H1 (cell line): ENCODE data around the gene TNPO3. TPM values are rescaled to one million over a fixed set of nuclear protein-coding genes. Genes with fewer than 3 reads are reported as not detected.

Source experiments
- CTCF ChIA-PET: fragments of 300-600 bp; sonication (Branson Sonifier 250); formaldehyde crosslinking; loops from one replicate; lab custom pipeline; 2021; ENCODE audit not compliant: partially characterized antibody; lab: Charles Lee
- POLR2A ChIA-PET: fragments of 300-600 bp; sonication (Branson Sonifier 250); formaldehyde crosslinking; loops from one replicate; lab custom pipeline; 2021; ENCODE audit warnings: inconsistent platforms; ENCODE audit not compliant: partially characterized antibody; lab: Charles Lee
- DNase-seq, 2 experiments: peaks; one replicate each; pipeline versions ENCODE4 v3.0.0 to v3.0.0-alpha.2; 2010 to 2022; ENCODE audit warnings: low spot score in 2 of 2, low read depth in 1 of 2, mixed read lengths in 1 of 2
- FAIRE-seq: peaks from 2 replicates; lab custom pipeline; 2011; peaks lifted over from hg19 to GRCh38; lab: Jason Lieb, UNC
- H2AFZ ChIP-seq: 2 replicates; pipeline ENCODE4 v1.8.1; 2012; ENCODE audit warnings: low read length, inconsistent platforms
- H2AK5ac ChIP-seq: 2 replicates; pipeline ENCODE4 v1.6.1; 2013; ENCODE audit warnings: low read depth, low read length
- H2BK120ac ChIP-seq: replicated peaks from 2 replicates; pipeline ENCODE3; 2013; ENCODE audit warnings: low read depth, low read length, inconsistent platforms
- H2BK12ac ChIP-seq: 2 replicates; pipeline ENCODE4 v1.6.1; 2013; ENCODE audit warnings: low read depth, low read length
- H2BK15ac ChIP-seq: 2 replicates; pipeline ENCODE4 v1.6.1; 2013; ENCODE audit warnings: low read length
- H2BK20ac ChIP-seq: 2 replicates; pipeline ENCODE4 v1.6.1; 2013; ENCODE audit warnings: low read length
- H2BK5ac ChIP-seq: 2 replicates; pipeline ENCODE4 v1.6.1; 2013; ENCODE audit warnings: low read depth, low read length
- H3K14ac ChIP-seq: 2 replicates; pipeline ENCODE4 v1.6.1; 2013; ENCODE audit warnings: inconsistent platforms; ENCODE audit not compliant: insufficient read length
- H3K18ac ChIP-seq: 2 replicates; pipeline ENCODE4 v1.6.1; 2013; ENCODE audit warnings: low read length; ENCODE audit errors: extremely low read depth
- H3K23ac ChIP-seq: 2 replicates; pipeline ENCODE4 v1.6.1; 2013; ENCODE audit warnings: inconsistent platforms; ENCODE audit not compliant: insufficient read length
- H3K23me2 ChIP-seq: 2 replicates; pipeline ENCODE4 v1.6.1; 2013; ENCODE audit warnings: low read depth, low read length
- H3K27ac ChIP-seq: 2 replicates; pipeline ENCODE4 v1.6.1; 2011; ENCODE audit warnings: low read depth, low read length, inconsistent platforms
- H3K27me3 ChIP-seq, 4 experiments: replicated peaks in 1 of 4; 1 replicate in 1 of 4; 2 replicates in 3 of 4; pipeline versions ENCODE4 v1.6.1 to v1.8.1; 2011 to 2013; ENCODE audit warnings: low read length in 3 of 4, mild to moderate bottlenecking in 3 of 4, inconsistent platforms in 2 of 4, mixed read lengths in 2 of 4, moderate library complexity in 1 of 4; ENCODE audit not compliant: control insufficient read depth in 3 of 4, insufficient read depth in 3 of 4; ENCODE audit errors: extremely low read depth in 1 of 4
- H3K36me3 ChIP-seq, 4 experiments: 2 replicates each; pipeline versions ENCODE4 v1.6.1 to v1.8.1; 2011 to 2013; ENCODE audit warnings: mild to moderate bottlenecking in 4 of 4, low read length in 3 of 4, moderate library complexity in 2 of 4, control low read depth in 1 of 4, inconsistent platforms in 1 of 4; ENCODE audit not compliant: insufficient read depth in 4 of 4, control insufficient read depth in 2 of 4
- H3K4ac ChIP-seq: replicated peaks from 2 replicates; pipeline ENCODE3; 2013; ENCODE audit warnings: low read length, low read depth, mixed read lengths, inconsistent platforms; ENCODE audit not compliant: insufficient read length
- H3K4me1 ChIP-seq, 4 experiments: replicated peaks in 1 of 4; 1 replicate in 1 of 4; 2 replicates in 3 of 4; pipeline versions ENCODE4 v1.6.1 to v1.8.1; 2011 to 2013; ENCODE audit warnings: low read length in 3 of 4, inconsistent platforms in 2 of 4, mixed read lengths in 1 of 4; ENCODE audit not compliant: insufficient read depth in 4 of 4, control insufficient read depth in 3 of 4
- H3K4me2 ChIP-seq, 2 experiments: 2 replicates each; pipeline versions ENCODE4 v1.6.1 to v1.8.1; 2011 to 2013; ENCODE audit warnings: low read depth in 2 of 2, low read length in 2 of 2, control low read depth in 1 of 2, inconsistent platforms in 1 of 2, mild to moderate bottlenecking in 1 of 2; ENCODE audit not compliant: insufficient read depth in 1 of 2
- H3K4me3 ChIP-seq, 4 experiments: fragments of 200-600, 300-600 bp in 1 of 4; sonication (generic), shearing (Covaris generic), sonication (Bioruptor Twin) in 1 of 4; 2 replicates each; pipeline versions ENCODE4 v1.5.1 to v1.8.1; 2011 to 2016; ENCODE audit warnings: low read length in 4 of 4, low read depth in 3 of 4, control low read depth in 2 of 4, inconsistent platforms in 2 of 4, mild to moderate bottlenecking in 2 of 4, mixed read lengths in 1 of 4, moderate library complexity in 1 of 4; ENCODE audit not compliant: insufficient read depth in 2 of 4; ENCODE audit errors: extremely low read depth in 1 of 4
- H3K56ac ChIP-seq: replicated peaks from 2 replicates; pipeline ENCODE3; 2013; ENCODE audit warnings: low read depth, mild to moderate bottlenecking, mixed read lengths, low read length, inconsistent platforms; ENCODE audit not compliant: insufficient read length
- H3K79me1 ChIP-seq: 2 replicates; pipeline ENCODE4 v1.6.1; 2013; ENCODE audit warnings: low read depth, low read length, control low read depth
- H3K79me2 ChIP-seq, 2 experiments: 2 replicates each; pipeline versions ENCODE4 v1.6.1 to v1.8.1; 2012 to 2013; ENCODE audit warnings: low read length in 2 of 2, mild to moderate bottlenecking in 2 of 2, inconsistent platforms in 1 of 2; ENCODE audit not compliant: insufficient read depth in 2 of 2, control insufficient read depth in 1 of 2
- H3K9ac ChIP-seq, 4 experiments: replicated peaks in 1 of 4; 1 replicate in 1 of 4; 2 replicates in 3 of 4; pipeline versions ENCODE4 v1.6.1 to v1.8.1; 2011 to 2013; ENCODE audit warnings: low read depth in 3 of 4, low read length in 3 of 4, control low read depth in 2 of 4, mild to moderate bottlenecking in 2 of 4, moderate library complexity in 2 of 4, inconsistent platforms in 1 of 4; ENCODE audit errors: extremely low read depth in 1 of 4
- H3K9me3 ChIP-seq, 2 experiments: 2 replicates each; pipeline versions ENCODE4 v1.6.1 to v1.8.1; 2012 to 2013; ENCODE audit warnings: mild to moderate bottlenecking in 2 of 2, moderate library complexity in 2 of 2, control low read depth in 1 of 2, inconsistent platforms in 1 of 2, low read depth in 1 of 2, low read length in 1 of 2, mixed read lengths in 1 of 2; ENCODE audit not compliant: insufficient read depth in 2 of 2
- H4K20me1 ChIP-seq, 2 experiments: replicated peaks in 1 of 2; 2 replicates each; pipeline versions ENCODE3 to v1.8.1; 2011 to 2013; ENCODE audit warnings: inconsistent platforms in 2 of 2, low read length in 2 of 2, mild to moderate bottlenecking in 1 of 2; ENCODE audit not compliant: insufficient read depth in 2 of 2, control insufficient read depth in 1 of 2
- H4K5ac ChIP-seq: 2 replicates; pipeline ENCODE4 v1.6.1; 2013; ENCODE audit warnings: low read length, low read depth, mixed read lengths, inconsistent platforms; ENCODE audit not compliant: insufficient read length
- H4K8ac ChIP-seq: 2 replicates; pipeline ENCODE4 v1.8.0; 2013; ENCODE audit warnings: mild to moderate bottlenecking, moderate library complexity, low read length, inconsistent platforms; ENCODE audit not compliant: insufficient read depth; ENCODE audit errors: extremely low read depth
- H4K91ac ChIP-seq: replicated peaks from 2 replicates; pipeline ENCODE3; 2013; ENCODE audit warnings: low read length, mixed read lengths, inconsistent platforms; ENCODE audit not compliant: insufficient read length
- CBX5 ChIP-seq: fragments of 300-800, 300-1000 bp; sonication (generic); IDR thresholded peaks from 2 replicates; pipeline ENCODE4 v1.7.1; 2016; ENCODE audit warnings: antibody characterized with exemption, low read length, low read depth
- CBX8 ChIP-seq: fragments of 300-800, 300-1000 bp; sonication (generic); IDR thresholded peaks from 2 replicates; pipeline ENCODE4 v1.7.1; 2016; ENCODE audit warnings: low read depth, low read length, borderline replicate concordance
- CTBP2 ChIP-seq: IDR thresholded peaks from 2 replicates; pipeline ENCODE4 v1.7.0; 2011; ENCODE audit warnings: borderline replicate concordance, mild to moderate bottlenecking, moderate library complexity, mixed read lengths, low read length; ENCODE audit not compliant: insufficient read depth, insufficient read length
- MAFK ChIP-seq: IDR thresholded peaks from 2 replicates; pipeline ENCODE4 v1.6.1; 2012; ENCODE audit warnings: low read depth, mild to moderate bottlenecking, improper control_type of control experiment, low read length
- NANOG ChIP-seq: IDR thresholded peaks from 2 replicates; pipeline ENCODE4 v1.6.1; 2011; ENCODE audit warnings: low read length, low read depth, mild to moderate bottlenecking, inconsistent platforms; ENCODE audit not compliant: insufficient read depth, poor library complexity, severe bottlenecking
- NRF1 ChIP-seq: IDR thresholded peaks from 2 replicates; pipeline ENCODE4 v1.6.1; 2011; ENCODE audit warnings: mild to moderate bottlenecking, low read depth, low read length, improper control_type of control experiment
- POU5F1 ChIP-seq: IDR thresholded peaks from 2 replicates; pipeline ENCODE4 v1.6.1; 2011; ENCODE audit warnings: low read depth, mild to moderate bottlenecking, low read length, moderate library complexity
- RAD21 ChIP-seq, 2 experiments: IDR thresholded peaks in 1 of 2; conservative IDR thresholded peaks in 1 of 2; 2 replicates each; pipeline ENCODE4 v1.6.1; 2011; ENCODE audit warnings: low read depth in 2 of 2, low read length in 2 of 2, improper control_type of control experiment in 1 of 2, inconsistent platforms in 1 of 2, mild to moderate bottlenecking in 1 of 2, moderate library complexity in 1 of 2
- RBBP5 ChIP-seq: IDR thresholded peaks from 2 replicates; pipeline ENCODE4 v1.7.1; 2012; ENCODE audit warnings: low read depth, mild to moderate bottlenecking, inconsistent platforms, low read length, moderate library complexity, borderline replicate concordance
- SIN3A ChIP-seq, 2 experiments: IDR thresholded peaks in 1 of 2; conservative IDR thresholded peaks in 1 of 2; 2 replicates each; pipeline ENCODE4 v1.6.1; 2011 to 2012; ENCODE audit warnings: low read length in 2 of 2, improper control_type of control experiment in 1 of 2, low read depth in 1 of 2, mild to moderate bottlenecking in 1 of 2
- SIX5 ChIP-seq: IDR thresholded peaks from 2 replicates; pipeline ENCODE4 v1.6.1; 2011; ENCODE audit warnings: mild to moderate bottlenecking, low read depth, low read length
- TAF1 ChIP-seq: IDR thresholded peaks from 2 replicates; pipeline ENCODE4 v1.6.1; 2011; ENCODE audit warnings: mild to moderate bottlenecking, low read depth, low read length
- TAF7 ChIP-seq: optimal IDR thresholded peaks from 2 replicates; pipeline ENCODE3; 2011; ENCODE audit warnings: low read depth, mild to moderate bottlenecking, inconsistent platforms, low read length, moderate library complexity, borderline replicate concordance
- YY1 ChIP-seq: IDR thresholded peaks from 2 replicates; pipeline ENCODE4 v1.6.1; 2011; ENCODE audit warnings: low read depth, mild to moderate bottlenecking, low read length
- WGBS, 2 experiments: shearing (Covaris generic) in 1 of 2; methylation state at CpG; one replicate each; pipeline versions ENCODE4 v1.1.6 to v1.1.7; 2013 to 2015; ENCODE audit warnings: low lambda C conversion rate in 2 of 2, mixed read lengths in 2 of 2, inconsistent platforms in 1 of 2, low coverage in 1 of 2, missing lambda C conversion rate in 1 of 2; ENCODE audit not compliant: insufficient replicate concordance in 2 of 2, insufficient coverage in 1 of 2, insufficient read length in 1 of 2; ENCODE audit errors: extremely low coverage in 1 of 2, missing lambda C conversion rate in 1 of 2; 5-methylcytosine and 5-hydroxymethylcytosine counted together
- polyA plus RNA-seq, 7 experiments: library from polyadenylated mRNA; depleted of rRNA in 3 of 7; stranded (reverse) in 5 of 7; unstranded in 2 of 7; fragments of >200 nt in 5 of 7; fragments of 200-250 nt in 2 of 7; gene quantifications; 1 replicate in 5 of 7; 2 replicates in 1 of 7; 4 replicates in 1 of 7; pipeline versions ENCODE4 v1.2.1 to v1.2.3, GENCODE V29; 2011 to 2013; ENCODE audit warnings: missing spikeins in 2 of 7, mixed read lengths in 2 of 7
- total RNA-seq: library from RNA; stranded (reverse); fragmentation: NEBNext Ultra II Directional; extraction: Animal tissue kit (Norgen Biotek cat#: 25700); gene quantifications from 2 replicates; pipeline ENCODE4 v1.2.1, GENCODE V29; 2021

Gene TNPO3
- total and polyA plus RNA-seq, 2 of the 8 experiments (the other 6 are each of a cell fraction or from before 2014, with no cell fraction given) = 67.6 to 99.2 TPM

DNA sequence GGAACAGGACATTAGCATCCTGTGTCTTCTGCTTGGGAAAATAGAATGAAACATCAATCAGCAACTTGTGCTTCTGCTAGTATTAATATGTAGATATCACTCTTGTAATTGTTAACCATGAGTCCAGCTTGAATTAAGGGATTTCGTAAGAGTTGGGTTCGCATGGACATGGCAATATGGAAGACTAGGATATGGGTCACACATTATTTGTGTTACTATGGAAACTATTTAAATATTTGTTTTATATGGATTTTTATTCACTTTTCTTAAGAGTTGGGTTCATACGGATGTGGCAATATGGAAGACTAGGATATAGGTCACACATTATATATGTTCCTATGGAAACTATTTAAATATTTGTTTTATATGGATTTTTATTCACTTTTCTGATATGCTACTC, 24.5 kb downstream of the TNPO3 start:
- Histone ChIP-seq H3K4me3 (no peak overlapping the region), H2BK15ac (no peak overlapping the region), H3K56ac (no peak overlapping the region), H2BK12ac (no peak overlapping the region), H3K9me3 (no peaks in the 10 kb centered on the region), H3K18ac (no peak overlapping the region), H3K4me1 (no peaks in the 10 kb centered on the region), H2AK5ac (no peak overlapping the region), H2BK120ac (no peak overlapping the region), H3K9ac (no peak overlapping the region), H4K5ac (no peak overlapping the region), H3K4ac (no peak overlapping the region), H2BK5ac (no peak overlapping the region), H2BK20ac (no peak overlapping the region), H4K8ac (no peak overlapping the region), H3K4me2 (no peak overlapping the region), H3K79me2 (peaks cover 12 to 90% of the 10 kb centered on the region in 2 experiments), H3K14ac (no peak overlapping the region), H2AFZ (no peak overlapping the region), H3K27ac (no peak overlapping the region), H3K27me3 (no peaks in the 10 kb centered on the region), H4K91ac (no peak overlapping the region), H3K23me2 (no peaks in the 10 kb centered on the region), H3K36me3 (peaks cover 0 to 5% (median 3%) of the 10 kb centered on the region in 4 experiments; a peak in 4 of 8 replicates), H3K23ac (no peak overlapping the region), H4K20me1 (peaks cover 6 to 8% of the 10 kb centered on the region in 2 experiments), H3K79me1 (peaks cover 3% of the 10 kb centered on the region; the same call in 1 of the 2 replicates)
- WGBS, 2 experiments = 92% methylated on average over 3 of the region's 3 CpGs; no CpG with 5 or more reads in 1 of the 2 experiments
- CTCF ChIA-PET = no interaction called here
- FAIRE-seq = no peak
- POLR2A ChIA-PET = no interaction called here
- no peak for DNase-seq
- no peak for TF ChIP-seq RBBP5
- no peak for TF ChIP-seq NANOG
- no peak for TF ChIP-seq NRF1
- no peak for TF ChIP-seq POU5F1
- TF ChIP-seq RAD21 (IDR thresholded peaks at IDR 0.05 in 1 of 2, conservative IDR thresholded peaks at IDR 0.05 in 1 of 2; ENCODE audit: low read depth in 2 of 2, low read length in 2 of 2) = no peak
- TF ChIP-seq YY1 = no peak
- no peak for TF ChIP-seq SIX5
- no peak for TF ChIP-seq SIN3A (conservative IDR thresholded peaks at IDR 0.05 in 1 of 2, IDR thresholded peaks at IDR 0.05 in 1 of 2; ENCODE audit: low read depth in 1 of 2, low read length in 2 of 2)
- no peak for TF ChIP-seq TAF1
- no peak for TF ChIP-seq CBX8
- no peak for TF ChIP-seq CBX5
- TF ChIP-seq TAF7 = no peak
- TF ChIP-seq CTBP2 = no peak
- TF ChIP-seq MAFK = no peak
